A549 treated with RU486 at 1 μM for 4 hours (cell line): Measurements from ENCODE around the gene PSMG4. TPM values are rescaled to one million over a fixed set of nuclear protein-coding genes. Genes with fewer than 3 reads are reported as not detected.

Experiments used
- total RNA-seq: library from RNA; stranded (reverse); fragments of 200-300 nt; extraction: Qiagen RNA extraction; gene quantifications from 5 replicates; pipeline ENCODE4 v1.2.3, GENCODE V29; 2022; ENCODE audit warnings: low read depth

Gene PSMG4
- 19.3 to 30.0 TPM (median 27.7 TPM) in 5 replicates for total RNA-seq

GRCh38 chr6:3258720-3259490 is at the start of gene PSMG4:
TSS of gene PSMG4 (plus strand) at chr6:3258947. CDS start at chr6:3259023, 76 bp downstream.

GRCh38 chr6:3227363-3228045 is 31.2 kb upstream of the PSMG4 start, which contains the start of gene TUBB2B:
TSS of gene TUBB2B (minus strand) at chr6:3227653. CDS start at chr6:3227543, 110 bp downstream.

Other genes starting within 250 kb of the PSMG4 start
- gene RIPK1, start 190.5 kb upstream of the PSMG4 start, total RNA-seq, result 12.1 to 15.3 TPM (median 12.7 TPM) in 5 replicates
- gene BPHL, start 140.2 kb upstream of the PSMG4 start, total RNA-seq, result 17.5 to 30.6 TPM (median 22.9 TPM) in 5 replicates
- 68.2 to 86.6 TPM (median 79.6 TPM) in 5 replicates for gene TUBB2A, start 101.4 kb upstream of the PSMG4 start, total RNA-seq
- gene TUBB2B, start 31.3 kb upstream of the PSMG4 start, total RNA-seq, result 11.8 to 13.2 TPM (median 12.2 TPM) in 5 replicates
- 8.5 to 11.2 TPM (median 10.6 TPM) in 5 replicates for gene SLC22A23, start 198.1 kb downstream of the PSMG4 start, total RNA-seq